Measurements from ENCODE around the gene SPAG7.

Gene SPAG7

DNA sequence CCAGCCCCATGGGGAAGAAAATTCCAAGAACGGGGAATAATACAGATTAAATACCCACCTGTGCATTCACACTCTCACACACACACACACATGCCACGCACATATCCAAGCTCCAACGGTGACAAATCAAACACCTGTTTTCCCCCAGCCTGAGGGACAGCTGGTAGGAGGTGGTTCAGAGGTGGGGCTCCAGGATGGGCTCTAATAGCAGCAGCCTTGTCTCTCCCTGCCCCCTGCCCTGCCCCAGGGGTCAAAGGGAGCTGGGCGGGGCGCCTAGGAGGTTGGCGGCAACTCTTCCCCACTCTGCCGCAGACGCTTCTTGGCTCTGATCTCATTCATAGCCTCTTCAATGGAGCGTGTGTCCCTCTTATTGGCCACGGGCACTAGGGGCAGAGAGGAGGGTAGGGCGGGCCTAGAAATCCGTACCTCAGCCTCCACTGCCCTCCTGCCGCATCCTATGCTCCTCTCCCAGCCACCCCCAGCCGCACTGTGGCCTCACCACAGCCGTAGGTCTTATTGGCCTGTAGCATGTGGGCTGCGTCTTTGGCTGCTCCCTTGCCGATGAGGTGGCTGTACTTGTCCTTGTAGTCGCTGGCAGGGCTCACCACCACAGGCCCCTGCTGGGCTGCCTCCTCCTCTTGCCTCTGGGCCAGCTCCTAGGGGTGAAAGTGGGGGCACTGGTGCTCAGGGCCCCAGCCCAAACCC is 8.2 kb downstream of the SPAG7 start:
- DNase-seq (ENCODE audit: low read depth) = no peak
- no peak overlapping the region for H3K4me3 ChIP-seq (ENCODE audit: low read length)
- no peak for TF ChIP-seq CTCF (IDR thresholded peaks at IDR 0.05; ENCODE audit: insufficient read depth, low read depth, low read length, missing control alignments)

- TF ChIP-seq CTCF (IDR thresholded peaks at IDR 0.05; ENCODE audit: insufficient read depth, low read depth, low read length, missing control alignments) = no peak
- H3K4me3 ChIP-seq (ENCODE audit: low read length) = no peak overlapping the region
- no peak for DNase-seq (ENCODE audit: low read depth)
Observed at GRCh38 chr17:4958102-4958501, 9.5 kb downstream of the SPAG7 start.

GRCh38 chr17:4956493-4957061 is 11.0 kb downstream of the SPAG7 start:
- H3K4me3 ChIP-seq (ENCODE audit: low read length) = no peak overlapping the region
- DNase-seq (ENCODE audit: low read depth) = no peak
- TF ChIP-seq CTCF (IDR thresholded peaks at IDR 0.05; ENCODE audit: insufficient read depth, low read depth, low read length, missing control alignments) = peak; percentile 21

GRCh38 chr17:4955091-4955490 is 12.5 kb downstream of the SPAG7 start:
- no peak overlapping the region for H3K4me3 ChIP-seq (ENCODE audit: low read length)
- no peak for DNase-seq (ENCODE audit: low read depth)
- TF ChIP-seq CTCF (IDR thresholded peaks at IDR 0.05; ENCODE audit: insufficient read depth, low read depth, low read length, missing control alignments) = no peak

- no peak for TF ChIP-seq CTCF (IDR thresholded peaks at IDR 0.05; ENCODE audit: insufficient read depth, low read depth, low read length, missing control alignments)
- no peak for DNase-seq (ENCODE audit: low read depth)
- no peak overlapping the region for H3K4me3 ChIP-seq (ENCODE audit: low read length)
Observed at GRCh38 chr17:4953451-4953961, 14.1 kb downstream of the SPAG7 start.

DNA sequence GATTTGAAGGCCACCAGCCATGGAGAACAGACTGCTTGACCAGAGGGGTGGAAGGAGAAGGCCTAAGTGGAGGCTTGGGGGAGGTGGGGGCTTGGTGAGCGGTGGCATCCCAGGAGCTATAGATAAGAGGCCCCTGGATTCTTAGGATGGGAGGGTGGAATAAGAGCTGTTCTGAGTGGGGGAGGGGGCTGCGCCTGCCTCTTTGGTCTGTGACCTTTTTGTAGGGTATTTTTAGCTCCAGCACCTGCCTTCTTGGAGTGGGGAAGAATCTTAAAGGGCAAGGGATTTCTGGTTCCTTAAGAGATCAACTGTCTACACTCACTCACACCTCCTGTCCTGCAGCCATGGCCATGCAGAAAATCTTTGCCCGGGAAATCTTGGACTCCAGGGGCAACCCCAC is 16.1 kb downstream of the SPAG7 start:
- no peak for DNase-seq (ENCODE audit: low read depth)
- H3K4me3 ChIP-seq (ENCODE audit: low read length) = no peak overlapping the region
- TF ChIP-seq CTCF (IDR thresholded peaks at IDR 0.05; ENCODE audit: insufficient read depth, low read depth, low read length, missing control alignments) = no peak

Data from epithelial cell of esophagus (primary cell).